Prostate gland (tissue), 2 donors: ENCODE results near the gene RACK1. TPM values are rescaled to one million over a fixed set of nuclear protein-coding genes. Genes with fewer than 3 reads are reported as not detected.

Source experiments
- DNase-seq: peaks from one replicate; pipeline ENCODE4 v3.0.0-alpha.2; 2019; ENCODE audit warnings: low spot score
- H3K27ac ChIP-seq, 2 donors: fragments of 200-600 bp; sonication (generic); 2 replicates each; pipeline ENCODE4 v1.5.1; 2017 to 2019
- H3K27me3 ChIP-seq: fragments of 200-600 bp; sonication (generic); replicated peaks from 2 replicates; pipeline ENCODE4 v1.5.1; 2019; ENCODE audit not compliant: insufficient read depth
- H3K36me3 ChIP-seq, 2 donors: fragments of 200-600 bp; sonication (generic); 1 replicate in 1 of 2; 2 replicates in 1 of 2; pipeline versions ENCODE4 v1.5.1 to v1.8.1; 2017 to 2019
- H3K4me1 ChIP-seq: fragments of 200-600 bp; sonication (generic); replicated peaks from 2 replicates; pipeline ENCODE4 v1.5.1; 2019
- H3K4me3 ChIP-seq, 2 donors: fragments of 200-600 bp; sonication (generic); 2 replicates each; pipeline ENCODE4 v1.5.1; 2017 to 2019
- H3K9me3 ChIP-seq: fragments of 200-600 bp; sonication (generic); 2 replicates; pipeline ENCODE4 v1.5.1; 2017
- CTCF ChIP-seq, 4 experiments: fragments of 200-600 bp in 2 of 4; fragments of 450-650 bp in 2 of 4; sonication (generic) in 2 of 4; IDR thresholded peaks; 1 replicate in 3 of 4; 2 replicates in 1 of 4; pipeline ENCODE4 v1.5.1; 2016 to 2019; ENCODE audit warnings: antibody characterized with exemption in 4 of 4, mild to moderate bottlenecking in 2 of 4, moderate library complexity in 2 of 4
- POLR2A ChIP-seq: fragments of 450-650 bp; IDR thresholded peaks from one replicate; pipeline ENCODE4 v1.6.1; 2016; ENCODE audit warnings: antibody characterized with exemption, mild to moderate bottlenecking
- POLR2AphosphoS5 ChIP-seq: sonication (generic); formaldehyde crosslinking; IDR thresholded peaks from one replicate; pipeline ENCODE4 v1.6.1; 2017; ENCODE audit warnings: antibody characterized with exemption
- WGBS: methylation state at CpG from one replicate; pipeline ENCODE4 v1.1.5; 2018; 5-methylcytosine and 5-hydroxymethylcytosine counted together
- intact Hi-C: fragments of 100-400 bp; cut with DNase I; formaldehyde crosslinking; loops from one replicate; pipeline ENCODE4 v1.14.2; 2022
- microRNA-seq: library from miRNA; unstranded; fragments of <30 nt; microRNA quantifications from one replicate; pipeline ENCODE4, GENCODE V29; 2016
- small RNA-seq, 2 donors: library from RNA; depleted of rRNA; stranded (forward); fragments of <200 nt; gene quantifications; one replicate each; pipeline ENCODE3, GENCODE V24; 2016
- total RNA-seq, 2 donors: library from RNA; depleted of rRNA; stranded (reverse); fragments of >200 nt; gene quantifications; one replicate each; pipeline ENCODE4 v1.1.0, GENCODE V29; 2016

Gene RACK1
- total RNA-seq, 2 donors from 2014 or later, result 2,058 to 4,360 TPM

- whole genome bisulfite sequencing, result 4% methylated on average over 37 of the region's 37 CpGs
- peak overlapping the region; percentile 62 to 90 for H3K4me3 ChIP-seq
- TF ChIP-seq CTCF (IDR thresholded peaks at IDR 0.05) (no peak), POLR2A (peak; percentile 10), POLR2AphosphoS5 (peak; percentile 74)
- no peaks in the 10 kb centered on the region for H3K4me1 ChIP-seq
- peak overlapping the region; percentile 86 to 95 for H3K27ac ChIP-seq
- no peaks in the 10 kb centered on the region for H3K36me3 ChIP-seq
- no peaks in the 10 kb centered on the region for H3K9me3 ChIP-seq
- intact Hi-C loops, result loop anchor here (1.0 to 10.0 kb wide), 2 partner anchors 31 to 323 kb away; partner anchors contain the start of gene ZFP62
- H3K27me3 ChIP-seq, result no peaks in the 10 kb centered on the region
- DNase-seq, result peak; percentile 74
Observed at GRCh38 chr5:181187500-181188213, 56.0 kb downstream of the RACK1 start.

- no peak overlapping the region for H3K27ac ChIP-seq
- H3K4me3 ChIP-seq, result no peak overlapping the region
- DNase-seq, result no peak
- no peaks in the 10 kb centered on the region for H3K9me3 ChIP-seq
- no peaks in the 10 kb centered on the region for H3K36me3 ChIP-seq
- no peaks in the 10 kb centered on the region for H3K27me3 ChIP-seq
- WGBS, result 52% methylated on average over 8 of the region's 8 CpGs
- H3K4me1 ChIP-seq, result no peaks in the 10 kb centered on the region
- TF ChIP-seq POLR2A, result no peak
- intact Hi-C loops, result loop anchor here (10.0 kb wide), 1 partner anchor 322 kb away; the partner anchor contains the start of gene ZFP62
Observed at GRCh38 chr5:181186986-181187499, 56.7 kb downstream of the RACK1 start.

Small RNA genes within 50 kb of the gene (microRNA-seq; reads per million reads assigned to microRNA genes)
- gene MIR4638, result 0.59 reads per million

Small RNA genes within 50 kb of the gene (small RNA-seq; reads per million reads assigned to genes)
- gene MIR4638 (0 reads per million in 2 donors), gene SNORD95 (0 reads per million in 2 donors), gene SNORD96A (0 reads per million in 2 donors)

Other genes starting within 250 kb of the RACK1 start
- 10 to 100 TPM; 11.7 to 13.0 TPM for gene BTNL9, start 203.6 kb downstream of the RACK1 start, total RNA-seq
- gene OR2V1, start 112.7 kb downstream of the RACK1 start, total RNA-seq, result not detected
- gene OR2V2, start 96.3 kb downstream of the RACK1 start, total RNA-seq, result not detected
- 1 to 10 TPM; 4.5 to 6.4 TPM for gene TRIM7, start 38.7 kb downstream of the RACK1 start, total RNA-seq
- gene TRIM41, start 20.6 kb downstream of the RACK1 start, total RNA-seq, result 10 to 100 TPM; 16.9 to 28.3 TPM
- gene TRIM52, start 17.2 kb upstream of the RACK1 start, total RNA-seq, result 10 to 100 TPM; 11.2 to 15.2 TPM
- not detected for gene OR4F3, start 123.4 kb upstream of the RACK1 start, total RNA-seq